HG03025 (cell line): Measurements from ENCODE around the gene PLCD1.
"Not testable (repeated sequence)": the region's sequence is repeated elsewhere in the genome, so short reads cannot be mapped to it uniquely, and the experiment has no call there.

Experiments
- ATAC-seq: cut with Tn5 transposase; IDR thresholded peaks from one replicate; pipeline ENCODE4 v1.9.1; 2021; ENCODE audit warnings: mild to moderate bottlenecking, moderate library complexity; ENCODE audit not compliant: unreplicated experiment, low FRiP score

PLCD1 gene

DNA sequence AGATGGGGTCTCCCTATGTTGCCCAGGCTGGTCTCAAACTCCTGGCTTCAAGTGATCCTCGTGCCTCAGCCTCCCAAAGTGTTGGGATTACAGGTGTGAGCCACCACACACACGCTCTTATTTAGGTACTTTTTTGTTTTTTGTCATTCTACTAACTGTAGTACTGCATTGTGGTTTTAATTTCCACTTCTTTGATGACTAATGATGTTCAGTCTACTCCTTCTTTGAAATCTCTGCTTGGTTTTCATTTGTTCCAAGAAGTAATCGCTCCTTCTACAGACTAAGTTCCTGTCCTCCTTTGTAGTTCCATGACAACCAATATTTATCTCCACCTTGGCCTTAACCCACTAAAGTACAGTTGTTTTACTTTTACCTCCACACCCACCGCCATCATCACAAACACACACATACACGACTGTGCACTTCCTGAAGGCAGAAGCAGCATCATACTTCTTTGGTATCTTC, 9.0 kb upstream of the PLCD1 start:
- no peak for ATAC-seq

DNA sequence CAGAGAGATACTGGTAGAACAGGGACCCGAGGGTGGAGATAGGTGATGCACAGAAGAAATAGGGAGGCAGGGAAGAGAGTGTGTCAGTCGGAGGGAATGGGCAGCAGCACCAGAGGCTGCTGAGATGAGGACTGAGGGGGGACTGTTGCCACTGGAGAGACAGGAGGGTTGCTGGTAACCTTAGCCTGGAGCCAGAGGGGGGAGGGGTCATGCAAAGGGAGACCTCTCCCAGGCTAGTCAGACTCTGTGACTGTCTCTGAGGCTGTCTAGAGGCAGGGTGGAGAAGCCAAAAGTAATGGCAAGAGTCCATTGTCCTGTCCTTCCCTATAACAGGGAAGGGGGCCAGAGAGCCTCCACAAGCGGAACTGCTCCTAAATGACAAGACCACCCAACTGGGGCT, 7.5 kb upstream of the PLCD1 start:
- no peak for ATAC-seq

DNA sequence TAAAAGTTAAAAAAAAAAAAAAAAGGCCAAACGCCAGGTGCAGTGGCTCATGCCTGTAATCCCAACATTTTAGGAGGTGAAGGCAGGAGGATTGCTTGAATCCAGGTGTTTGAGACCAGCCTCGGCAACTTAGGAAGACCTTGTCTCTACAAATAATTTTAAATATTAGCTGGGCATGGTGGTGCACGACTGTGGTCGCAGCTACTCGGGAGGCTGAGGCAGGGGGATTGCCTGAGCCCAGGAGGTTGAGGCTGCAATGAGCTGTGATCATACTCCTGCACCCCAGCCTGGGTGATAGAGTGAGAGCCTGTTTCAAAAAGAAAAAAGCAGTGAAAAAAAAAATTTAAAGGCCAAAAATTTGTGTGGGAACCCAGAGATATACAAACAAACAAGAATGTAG, 6.8 kb upstream of the PLCD1 start:
- ATAC-seq = no peak

DNA sequence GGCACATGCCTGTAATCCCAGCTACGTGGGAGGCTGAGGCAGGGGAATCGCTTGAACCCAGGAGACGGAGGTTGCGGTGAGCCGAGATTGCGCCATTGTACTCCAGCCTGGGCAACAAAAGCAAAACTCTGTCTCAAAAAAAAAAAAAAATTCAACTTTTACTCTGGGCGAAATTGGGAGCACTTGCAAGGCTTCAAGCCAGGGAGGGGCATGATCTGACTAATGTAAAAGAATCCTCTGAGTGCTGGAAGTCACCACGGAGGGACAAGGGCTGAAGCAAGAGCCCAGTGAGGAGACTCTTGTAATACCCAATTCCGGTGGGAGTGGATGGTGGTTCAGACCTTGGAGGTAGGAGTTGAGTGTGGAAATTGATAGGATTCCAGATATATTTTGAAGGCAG, 4.9 kb upstream of the PLCD1 start:
- not testable (repeated sequence) for ATAC-seq

DNA sequence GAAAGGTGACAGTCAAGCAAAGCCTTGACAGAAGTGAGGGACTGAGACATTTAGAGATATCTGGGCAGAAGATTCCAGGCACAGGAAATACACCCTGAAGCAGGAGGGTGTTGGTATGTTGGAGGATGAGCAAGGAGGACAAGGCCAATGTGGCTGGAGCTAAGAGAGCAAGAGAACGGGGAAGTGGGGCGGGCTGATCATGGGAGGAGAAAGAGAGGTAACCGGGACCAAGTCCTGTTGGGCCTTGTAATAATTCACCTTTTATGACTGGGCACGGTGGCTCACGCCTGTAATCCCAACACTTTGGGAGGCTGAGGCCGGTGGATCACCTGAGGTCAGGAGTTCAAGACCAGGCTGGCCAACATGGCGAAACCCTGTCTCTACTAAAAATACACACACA, 4.1 kb upstream of the PLCD1 start:
- ATAC-seq = not testable (repeated sequence)

DNA sequence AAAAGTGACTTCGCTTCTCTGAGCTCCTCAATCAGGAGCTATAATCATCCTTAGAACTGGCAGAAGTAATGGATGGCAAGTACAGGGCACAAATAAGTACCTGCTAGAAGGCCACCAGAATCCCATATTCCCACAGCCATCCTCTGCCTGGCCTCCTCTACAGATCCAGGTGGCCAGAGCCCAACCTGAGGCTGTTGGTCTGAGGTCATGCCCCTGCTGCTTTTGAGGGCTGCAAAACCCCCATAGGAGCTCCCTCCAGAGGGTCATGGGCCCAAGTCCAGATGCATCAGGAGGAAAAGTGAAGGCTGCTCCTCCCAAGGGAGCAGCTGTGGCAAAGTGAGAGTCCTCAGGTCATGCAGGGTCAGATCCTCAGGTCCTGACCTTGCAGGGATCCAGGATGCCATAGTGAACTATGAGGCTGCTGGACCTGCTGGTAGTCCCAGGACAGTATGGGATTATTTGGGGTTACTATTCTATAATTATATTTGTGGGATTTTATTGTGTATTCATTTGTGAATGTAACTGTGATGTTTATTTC, 3.0 kb upstream of the PLCD1 start:
- ATAC-seq = no peak

DNA sequence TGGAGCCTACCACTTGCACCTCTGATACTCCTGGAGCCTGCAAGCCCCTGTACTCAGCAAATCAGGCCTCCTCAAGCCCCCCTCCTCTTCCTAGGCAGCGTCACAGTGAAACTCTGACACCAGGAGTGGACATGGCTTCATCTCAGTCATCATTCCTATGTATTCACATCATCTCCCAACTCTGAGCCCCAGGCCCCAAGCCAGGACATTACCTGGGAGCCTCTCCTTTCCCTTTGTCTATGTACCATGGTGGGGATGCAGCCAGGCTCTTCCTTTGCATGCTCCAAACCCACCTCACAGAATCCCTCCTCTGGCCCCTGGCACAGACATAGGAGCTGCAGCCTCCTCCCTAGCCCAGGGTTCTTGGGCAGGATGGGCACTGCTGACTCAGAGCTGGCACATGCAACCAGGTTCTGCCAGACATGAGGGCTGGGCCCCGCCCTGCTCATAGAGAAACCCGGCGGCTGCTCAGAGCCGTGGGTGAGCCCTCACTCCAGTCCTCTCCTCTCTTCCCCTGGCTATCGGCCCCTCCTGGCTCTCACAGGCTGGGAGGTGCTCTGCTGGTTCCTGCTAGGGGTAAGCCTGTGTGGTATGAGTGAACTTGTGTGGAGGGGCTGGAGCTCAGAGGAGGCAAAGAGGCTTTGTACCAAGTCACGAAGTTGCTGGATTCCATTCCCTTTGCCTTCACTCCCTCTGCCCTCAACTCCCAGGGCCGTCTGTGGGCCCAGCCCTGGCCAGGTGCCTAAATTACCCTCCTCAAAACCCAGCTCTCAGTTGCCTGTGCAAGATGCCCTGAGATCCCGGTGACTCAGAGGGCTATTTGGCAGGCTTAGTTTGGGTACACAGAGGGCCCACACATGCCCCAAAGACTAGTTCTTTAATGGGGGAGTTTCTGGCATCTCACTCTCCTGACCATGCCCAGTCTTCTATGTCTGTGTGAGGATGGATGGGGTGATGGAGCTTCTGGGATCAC, 1.9 kb upstream of the PLCD1 start:
- ATAC-seq = no peak

DNA sequence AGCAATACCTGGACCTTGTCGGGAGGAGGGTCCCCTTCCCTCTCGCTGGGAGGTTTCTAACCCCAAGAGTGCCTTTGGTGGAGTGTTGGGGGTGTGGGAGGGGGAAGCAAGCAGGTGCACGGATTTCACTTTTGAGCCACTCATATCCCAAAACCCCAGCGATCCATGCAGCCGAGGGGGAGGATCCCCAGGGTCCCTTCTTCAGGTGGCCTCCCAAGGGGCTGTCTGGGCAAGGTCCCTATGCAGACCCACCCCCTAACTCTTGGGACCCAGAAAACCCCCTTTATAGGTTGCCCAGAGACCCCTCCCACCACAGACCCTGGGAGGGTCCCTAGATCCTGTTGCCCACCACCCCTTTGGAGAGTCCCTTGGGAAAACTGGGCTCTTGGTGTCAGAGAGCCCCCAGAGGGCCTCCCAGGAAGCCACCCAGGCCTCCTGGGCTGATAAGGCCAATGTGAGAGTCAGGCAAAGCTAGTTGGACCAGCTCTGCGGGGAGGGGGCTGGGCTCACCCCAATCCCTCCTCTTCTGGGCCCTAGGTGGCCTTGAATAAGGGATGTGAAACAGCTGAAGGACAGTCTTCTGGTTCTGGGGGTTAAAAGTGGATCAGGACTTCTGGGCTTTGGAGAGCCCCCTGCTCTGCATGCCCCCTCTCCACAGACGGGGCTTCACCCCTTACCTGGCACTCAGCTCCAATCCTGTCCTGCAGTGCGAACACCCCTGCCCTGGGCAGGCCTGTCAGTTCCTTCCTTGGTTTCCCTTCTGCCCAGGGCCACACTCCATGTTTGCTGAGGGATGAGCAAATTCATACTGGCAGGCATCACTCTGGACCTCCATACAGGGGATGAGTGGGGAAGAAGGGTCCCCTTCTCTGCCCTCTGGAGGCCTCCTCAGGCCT, 932 bp upstream of the PLCD1 start:
- ATAC-seq = no peak

DNA sequence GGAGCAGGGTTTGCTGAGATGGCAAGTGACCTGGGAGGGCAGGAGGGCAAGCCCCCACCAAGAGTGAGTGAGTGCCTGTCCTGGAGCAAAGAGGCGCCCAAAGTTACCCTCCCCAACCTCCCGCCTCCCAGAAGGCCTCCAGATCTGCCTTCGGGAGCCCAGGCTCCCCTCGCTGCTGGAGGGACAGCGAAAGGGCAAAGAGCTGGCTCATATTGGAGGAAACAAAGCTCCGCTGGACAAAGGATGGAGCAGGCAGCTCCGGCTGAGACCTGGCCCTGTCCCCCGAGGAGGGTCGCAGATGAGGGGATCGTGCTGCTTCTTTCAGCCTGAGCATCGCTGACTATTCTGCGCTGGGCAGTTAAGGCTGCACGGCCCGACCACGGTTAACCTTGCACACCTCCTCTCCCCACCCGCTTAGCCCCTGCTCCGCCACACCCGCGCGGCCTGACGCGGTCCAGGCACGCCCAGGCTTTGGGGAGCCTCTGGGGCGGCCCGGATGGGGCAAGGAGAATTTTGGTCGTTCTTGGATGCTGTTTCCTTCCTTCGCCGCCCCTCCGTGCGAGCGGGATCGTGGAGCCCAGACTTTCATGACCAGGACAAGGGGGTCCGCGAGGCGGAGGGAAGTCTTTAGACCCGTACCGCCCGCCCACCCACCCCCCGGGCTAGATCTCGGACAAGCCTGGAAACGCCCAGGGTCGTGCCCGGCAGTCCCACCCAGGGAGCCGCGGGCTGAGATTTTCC, 651 bp downstream of the PLCD1 start:
- ATAC-seq = no peak

DNA sequence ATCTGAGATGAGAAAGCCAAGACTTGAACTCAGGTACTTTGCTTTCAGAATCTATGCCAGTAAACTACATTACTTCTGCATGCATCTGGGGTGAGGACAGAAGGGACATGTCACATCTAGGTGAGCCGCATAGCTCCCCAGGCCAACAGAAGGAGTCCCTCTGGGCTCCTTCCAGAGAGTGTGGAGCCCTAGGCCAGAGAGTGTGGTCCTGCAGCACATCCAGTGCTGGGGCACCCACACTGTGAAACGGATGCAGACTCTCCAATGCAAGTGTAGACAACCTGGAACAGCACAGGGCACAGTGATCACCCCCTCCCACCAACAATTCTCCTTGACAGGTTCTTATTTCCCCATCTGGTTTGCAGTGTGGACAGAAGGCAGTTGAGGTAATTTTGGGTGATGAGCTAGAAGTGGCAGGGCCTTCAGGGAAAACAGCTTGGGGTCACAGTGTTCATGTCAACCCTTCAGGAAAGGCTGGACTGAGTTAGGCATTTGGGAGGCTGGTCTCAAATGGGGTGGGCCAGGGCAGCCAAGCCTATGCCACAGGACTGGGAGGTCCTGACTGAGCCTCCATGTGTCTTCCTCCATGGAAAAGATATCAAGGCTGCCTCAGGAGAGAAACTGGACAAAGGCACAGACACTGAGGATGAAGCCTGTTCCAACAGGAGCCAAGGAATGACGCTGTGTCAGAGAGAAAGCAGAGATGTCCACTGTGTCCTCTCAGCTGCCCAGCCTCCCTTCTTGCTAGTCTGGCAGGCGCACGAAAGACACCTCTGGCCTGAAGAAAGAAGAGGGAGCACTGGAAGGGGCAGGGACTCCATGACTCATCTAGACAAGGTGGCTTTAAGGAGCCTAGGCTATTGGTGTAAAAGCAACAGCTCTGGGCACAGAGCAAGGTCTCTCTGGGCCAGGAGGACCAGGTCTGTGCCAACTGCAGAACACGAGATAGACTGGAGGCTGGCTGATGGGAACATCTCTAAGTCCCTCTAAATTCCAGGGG, 1.7 kb downstream of the PLCD1 start:
- no peak for ATAC-seq

DNA sequence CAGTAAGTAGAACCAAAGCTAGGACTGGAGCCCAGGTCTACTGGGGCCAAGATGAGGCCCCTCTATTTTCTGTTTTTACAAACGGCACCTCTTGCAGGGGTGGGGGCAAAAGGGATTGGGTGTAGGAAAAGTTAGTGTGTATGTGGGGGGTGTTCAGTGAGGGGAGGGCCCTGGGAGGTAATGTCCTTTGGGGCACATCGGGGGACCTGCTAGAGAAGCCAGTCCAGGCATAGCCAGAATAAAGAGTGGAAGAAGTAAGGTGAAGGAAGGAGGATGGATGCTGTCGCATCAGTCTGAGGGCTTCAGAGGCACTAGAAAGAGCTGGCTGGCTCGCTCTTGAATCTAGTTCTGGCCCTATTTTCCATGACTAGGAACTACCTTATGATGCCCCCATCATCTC, 2.6 kb downstream of the PLCD1 start:
- no peak for ATAC-seq

DNA sequence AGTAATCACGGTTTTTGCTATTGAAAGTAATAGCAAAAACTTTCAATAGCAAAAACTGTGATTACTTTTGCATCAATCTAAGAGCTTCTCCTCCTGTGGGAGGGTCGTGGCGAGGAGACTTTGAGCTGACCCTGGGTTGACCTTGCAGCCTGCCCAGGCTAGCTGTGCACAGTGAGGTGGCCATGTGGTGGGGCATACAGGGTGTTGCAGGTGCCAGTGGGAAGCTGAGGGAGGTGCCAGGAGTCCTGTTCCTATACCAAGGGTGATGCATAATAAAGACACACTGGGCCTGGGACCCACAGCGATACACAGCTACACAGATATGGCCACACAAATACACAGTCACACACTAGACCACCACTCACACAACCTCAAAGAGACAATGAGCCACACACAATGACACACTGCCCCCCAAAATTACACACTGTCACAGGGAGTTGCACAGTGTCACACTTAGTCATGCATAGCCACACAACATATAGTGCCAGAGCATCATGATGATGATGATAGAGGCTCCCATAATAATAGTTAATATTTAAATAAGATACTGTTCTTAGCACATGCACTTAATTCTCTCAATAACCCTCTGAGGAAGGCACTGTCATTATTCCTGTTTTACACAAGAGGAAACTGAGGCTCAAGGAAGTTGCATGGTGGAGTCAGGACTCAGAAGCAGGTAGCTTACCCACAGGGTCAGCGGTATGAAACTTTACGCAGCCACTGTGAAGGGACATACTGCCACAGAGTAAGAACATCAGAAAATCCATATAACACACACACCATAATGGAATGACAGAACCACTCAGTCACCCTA, 6.3 kb downstream of the PLCD1 start:
- no peak for ATAC-seq

DNA sequence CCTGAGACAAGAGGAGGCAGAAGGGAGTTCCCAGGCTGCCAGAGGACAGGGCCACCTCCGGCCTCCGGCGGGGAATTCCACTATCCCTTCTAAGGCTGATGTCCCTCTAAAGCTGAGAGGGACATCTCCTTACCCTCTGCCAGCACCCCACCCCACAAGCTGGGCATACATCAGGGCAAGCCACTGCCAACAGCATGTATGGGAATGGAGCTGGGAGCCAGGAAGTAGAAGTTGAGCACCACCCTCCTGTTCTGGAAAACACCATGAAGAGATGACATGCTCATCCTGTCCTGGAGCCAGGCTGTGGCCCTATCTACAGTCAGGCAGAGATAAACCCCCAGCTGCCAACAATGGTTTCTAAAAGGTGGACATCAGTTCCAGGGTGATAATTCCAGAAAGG, 7.1 kb downstream of the PLCD1 start:
- ATAC-seq = no peak

DNA sequence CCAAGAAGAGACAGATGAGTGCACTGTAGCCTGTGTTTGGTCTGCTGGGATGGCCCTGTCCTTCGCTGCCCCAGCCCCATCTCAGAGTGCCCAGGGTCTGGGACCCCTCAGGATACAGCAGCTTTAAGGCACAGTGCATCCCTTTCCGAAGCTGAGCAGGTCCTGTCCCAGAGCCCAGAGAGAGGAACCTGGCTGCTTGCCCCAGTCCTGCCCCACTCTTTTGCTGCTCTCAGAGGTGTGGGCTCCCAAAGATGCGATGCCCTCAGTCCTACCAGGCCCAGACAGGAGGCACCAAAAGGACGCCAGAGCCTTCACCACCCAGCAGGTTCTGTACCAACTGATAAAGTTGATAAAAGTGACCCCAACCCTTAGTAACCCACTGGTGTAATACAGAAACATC, 8.2 kb downstream of the PLCD1 start:
- no peak for ATAC-seq

DNA sequence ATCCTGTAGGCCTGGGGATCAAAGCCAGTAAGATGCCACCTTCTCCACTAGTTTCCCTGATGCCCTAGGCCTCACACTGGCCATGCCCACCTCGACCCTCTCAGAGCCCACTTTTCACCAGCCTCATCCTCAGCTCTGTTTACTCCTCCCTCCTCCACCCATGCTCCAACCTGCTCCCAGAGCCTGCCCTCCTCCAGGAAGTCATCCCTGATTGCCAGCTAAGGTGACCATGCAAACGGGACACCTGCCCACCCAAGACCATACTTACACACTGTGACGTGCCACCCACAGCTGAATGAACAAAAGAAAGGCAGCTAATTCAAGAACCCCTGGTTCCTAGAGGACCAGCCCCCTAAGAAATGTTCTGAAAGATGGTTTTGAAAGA, 9.1 kb downstream of the PLCD1 start:
- ATAC-seq = no peak

DNA sequence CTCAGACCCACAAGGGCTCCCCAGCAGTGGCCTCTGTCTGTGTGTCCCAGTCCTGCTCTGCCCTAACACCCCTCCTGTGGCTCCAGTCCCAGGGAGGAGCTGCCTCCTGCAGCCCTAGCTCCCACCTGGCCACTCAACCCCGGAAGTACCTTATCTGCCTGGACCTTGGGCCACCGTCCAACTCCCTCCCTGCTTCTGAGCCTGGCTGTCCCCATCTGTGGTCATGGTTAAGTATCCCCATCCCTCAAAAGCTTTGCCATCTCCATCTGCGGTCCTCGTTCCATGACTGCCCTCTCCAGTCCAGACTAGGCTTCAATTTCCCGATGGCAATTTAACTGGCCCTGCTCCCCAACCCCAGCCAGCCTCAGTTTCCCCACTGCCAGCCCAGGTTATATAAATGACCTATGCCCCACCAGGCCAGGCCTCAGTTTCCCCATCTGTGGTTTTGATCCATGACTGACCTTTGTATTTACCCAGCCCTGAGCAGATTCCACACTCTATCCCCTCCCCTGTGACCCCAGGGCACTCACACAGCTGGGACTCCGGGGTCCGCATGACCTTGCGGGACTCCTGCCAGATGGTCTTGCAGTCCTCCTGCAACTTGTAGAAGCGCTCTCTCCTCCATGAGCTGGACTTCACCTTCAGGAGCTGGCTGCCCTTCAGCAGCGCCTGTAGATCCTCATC, 9.6 kb downstream of the PLCD1 start:
- no peak for ATAC-seq

DNA sequence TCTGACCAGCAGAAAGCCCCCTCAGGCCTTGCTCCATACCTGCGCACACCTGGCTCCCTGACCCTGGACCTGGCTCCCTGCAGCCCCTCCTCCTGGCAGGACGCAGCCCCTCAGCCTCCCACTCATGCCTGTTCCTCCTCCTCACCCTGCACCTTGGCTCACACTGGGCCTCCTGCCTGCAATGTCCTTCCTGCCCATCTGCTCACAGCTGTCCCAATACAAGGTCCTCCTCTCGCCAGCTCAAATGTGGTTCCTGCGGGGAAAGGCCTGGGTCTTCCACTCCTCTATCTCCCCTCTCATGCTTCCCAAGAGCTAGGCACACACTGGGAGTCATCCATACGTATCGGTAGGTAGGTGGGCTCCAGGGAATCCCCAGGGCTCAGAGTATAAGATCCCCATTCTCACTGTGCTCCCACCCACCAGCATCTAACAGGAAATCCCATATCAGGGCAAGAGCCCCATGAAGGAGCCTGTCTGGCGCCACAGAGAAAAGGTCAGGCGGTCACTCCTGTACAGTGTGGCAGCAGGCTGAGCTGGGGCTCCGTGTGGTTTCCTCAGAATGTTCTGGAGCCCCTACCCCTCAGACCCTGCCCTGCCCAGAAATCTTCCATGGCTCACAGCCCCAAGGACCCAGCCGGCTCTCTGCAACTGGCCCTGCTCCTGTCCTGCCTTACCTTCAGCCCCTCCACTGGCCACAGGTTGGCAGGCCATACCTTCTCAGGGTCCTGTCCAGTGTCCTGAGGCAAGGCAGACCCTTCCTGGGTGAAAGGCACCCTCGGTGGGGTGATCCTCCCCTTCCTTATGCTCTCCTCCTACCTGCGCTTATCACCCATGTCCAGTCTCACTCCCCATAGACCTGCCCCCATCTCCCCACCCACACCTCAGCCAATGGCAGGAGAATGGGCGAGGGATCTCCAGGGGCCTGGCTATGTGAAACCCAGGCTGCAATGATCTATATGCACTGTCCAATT, 10.9 kb downstream of the PLCD1 start:
- no peak for ATAC-seq
